K562 (cell line): ENCODE results near the gene SYT13. TPM values are rescaled to one million over a fixed set of nuclear protein-coding genes. Genes with fewer than 3 reads are reported as not detected.

Experiments used
- ATAC-seq: fragments of 200-7000 bp; cut with Tn5 transposase; 3 replicates; pipeline ENCODE4 v1.9.1; 2020; ENCODE audit warnings: moderate library complexity
- BruUV-seq: library from RNA; stranded (reverse); fragments of 400-500 nt; replicated peaks from 2 replicates; lab custom pipeline; 2021; lab: Mats Ljungman, UMichigan
- CTCF ChIA-PET: fragments of 300-600 bp; formaldehyde crosslinking; extraction: SDS; loops from one replicate; lab custom pipeline; 2021; ENCODE audit warnings: low intra/inter-chr PET ratio; lab: Yijun Ruan, JAX
- POLR2A ChIA-PET: fragments of 300-600, 350-650 bp; sonication (Branson Sonifier 250); formaldehyde crosslinking; extraction: SDS; loops from one replicate; lab custom pipeline; 2021; ENCODE audit warnings: antibody characterized with exemption, inconsistent platforms; lab: Yijun Ruan, JAX
- DNase-seq, 4 experiments: peaks; one replicate each; pipeline versions ENCODE4 v3.0.0 to v3.0.0-alpha.2; 2011 to 2018; ENCODE audit warnings: low spot score in 3 of 4, mixed read lengths in 3 of 4; ENCODE audit errors: extremely low read depth in 1 of 4
- FAIRE-seq: peaks from 2 replicates; lab custom pipeline; 2011; peaks lifted over from hg19 to GRCh38; lab: Jason Lieb, UNC
- H2AFZ ChIP-seq: 2 replicates; pipeline ENCODE4 v1.6.0; 2011; ENCODE audit warnings: low read depth, low read length, control low read depth, inconsistent platforms
- H3K27ac ChIP-seq: fragments of 200-600 bp; 3 replicates; pipeline ENCODE4 v1.8.0; 2011; ENCODE audit warnings: low read depth, mild to moderate bottlenecking, control low read depth, inconsistent platforms, low read length, moderate library complexity, mixed read lengths; ENCODE audit errors: extremely low read depth
- H3K27me3 ChIP-seq, 2 experiments: fragments of 300-600 bp in 1 of 2; 2 replicates in 1 of 2; 3 replicates in 1 of 2; pipeline versions ENCODE4 v1.6.0 to v1.8.0; 2011; ENCODE audit warnings: inconsistent platforms in 2 of 2, low read length in 2 of 2, mild to moderate bottlenecking in 1 of 2, mixed read lengths in 1 of 2, moderate library complexity in 1 of 2; ENCODE audit not compliant: control insufficient read depth in 2 of 2, insufficient read depth in 2 of 2
- H3K36me3 ChIP-seq: fragments of 300-600 bp; 3 replicates; pipeline ENCODE4 v1.8.0; 2011; ENCODE audit warnings: mild to moderate bottlenecking, low read length, inconsistent platforms; ENCODE audit not compliant: control insufficient read depth, insufficient read depth
- H3K4me1 ChIP-seq, 2 experiments: fragments of 200-600 bp in 1 of 2; replicated peaks in 1 of 2; 2 replicates in 1 of 2; 3 replicates in 1 of 2; pipeline versions ENCODE4 v1.5.1 to v1.8.0; 2011; ENCODE audit warnings: inconsistent platforms in 2 of 2, low read length in 2 of 2, mild to moderate bottlenecking in 1 of 2, mixed read lengths in 1 of 2, moderate library complexity in 1 of 2; ENCODE audit not compliant: control insufficient read depth in 2 of 2, insufficient read depth in 2 of 2
- H3K4me2 ChIP-seq: 2 replicates; pipeline ENCODE4 v1.6.1; 2011; ENCODE audit warnings: low read length, control low read depth, inconsistent platforms, mixed read lengths; ENCODE audit not compliant: insufficient read depth
- H3K4me3 ChIP-seq: fragments of 200-600 bp; sonication (generic), shearing (Covaris generic); 2 replicates; pipeline ENCODE4 v1.5.1; 2016; ENCODE audit warnings: control low read depth, inconsistent platforms
- H3K79me2 ChIP-seq: fragments of 200-600 bp; 3 replicates; pipeline ENCODE4 v1.8.0; 2011; ENCODE audit warnings: low read length, inconsistent platforms; ENCODE audit not compliant: control insufficient read depth, insufficient read depth
- H3K9ac ChIP-seq, 2 experiments: 2 replicates each; pipeline versions ENCODE4 v1.6.0 to v1.6.1; 2011; ENCODE audit warnings: low read depth in 2 of 2, low read length in 2 of 2, control low read depth in 1 of 2, inconsistent platforms in 1 of 2, mild to moderate bottlenecking in 1 of 2, mixed read lengths in 1 of 2; ENCODE audit not compliant: insufficient read depth in 1 of 2
- H3K9me1 ChIP-seq: one replicate; pipeline ENCODE4 v1.6.0; 2011; ENCODE audit warnings: inconsistent platforms, mild to moderate bottlenecking, low read length, moderate library complexity; ENCODE audit not compliant: control insufficient read depth, insufficient read depth
- H3K9me3 ChIP-seq: replicated peaks from 2 replicates; pipeline ENCODE4 v1.5.1; 2011; ENCODE audit warnings: low read depth, low read length, inconsistent platforms; ENCODE audit not compliant: control insufficient read depth, insufficient read depth
- H4K20me1 ChIP-seq: replicated peaks from 2 replicates; pipeline ENCODE4 v1.6.1; 2011; ENCODE audit warnings: low read length, inconsistent platforms, mixed read lengths; ENCODE audit not compliant: control insufficient read depth, insufficient read depth
- ARNT ChIP-seq, 2 experiments: fragments of 450-650 bp; IDR thresholded peaks; 2 replicates each; pipeline ENCODE4 v1.6.1; 2016; ENCODE audit warnings: mild to moderate bottlenecking in 1 of 2
- BRF1 ChIP-seq: IDR thresholded peaks from 3 replicates; pipeline ENCODE4 v1.6.1; 2011; ENCODE audit warnings: borderline replicate concordance, mild to moderate bottlenecking; ENCODE audit not compliant: insufficient read length; ENCODE audit errors: extremely low read depth
- FOXM1 ChIP-seq, 2 experiments: fragments of 450-650 bp in 1 of 2; sonication (generic) in 1 of 2; formaldehyde crosslinking in 1 of 2; IDR thresholded peaks; 2 replicates each; pipeline versions ENCODE4 v1.6.1 to v1.9.0; 2017 to 2022; ENCODE audit warnings: low read depth in 2 of 2, mild to moderate bottlenecking in 2 of 2, missing genetic modification reagents in 1 of 2, moderate library complexity in 1 of 2
- HDAC3 ChIP-seq: fragments of 450-650 bp; IDR thresholded peaks from 2 replicates; pipeline ENCODE4 v1.6.1; 2018; ENCODE audit warnings: borderline replicate concordance, mild to moderate bottlenecking, moderate library complexity; ENCODE audit not compliant: partially characterized antibody
- NFE2 ChIP-seq: IDR thresholded peaks from 2 replicates; pipeline ENCODE4 v1.6.1; 2014; ENCODE audit warnings: antibody characterized with exemption, low read depth
- POLR2B ChIP-seq: fragments of 450-650 bp; IDR thresholded peaks from 2 replicates; pipeline ENCODE4 v1.6.1; 2018; ENCODE audit warnings: low read depth; ENCODE audit not compliant: partially characterized antibody
- SMC3 ChIP-seq: conservative IDR thresholded peaks from 2 replicates; pipeline ENCODE4 v1.6.1; 2011; ENCODE audit warnings: low read depth, low read length, improper control_type of control experiment; ENCODE audit not compliant: insufficient read depth
- ZNF197 ChIP-seq: fragments of 200-800 bp; sonication (Bioruptor generic); IDR thresholded peaks from 2 replicates; pipeline ENCODE4 v1.6.1; 2016; ENCODE audit warnings: low read depth, missing genetic modification characterization, missing compliant biosample characterization
- ZNF707 ChIP-seq: fragments of 250-450 bp; sonication (Bioruptor Pico); conservative IDR thresholded peaks from 2 replicates; pipeline ENCODE4 v1.8.0; 2022; ENCODE audit warnings: inconsistent platforms, mild to moderate bottlenecking, moderate library complexity
- WGBS: fragments of 100-300 bp; shearing (Covaris generic); methylation state at CpG from one replicate; pipeline ENCODE4 v1.1.6; 2016; ENCODE audit warnings: low coverage, mixed read lengths; ENCODE audit not compliant: insufficient coverage; ENCODE audit errors: missing lambda C conversion rate; 5-methylcytosine and 5-hydroxymethylcytosine counted together
- in situ Hi-C: fragments of 300-500 bp; cut with MboI; formaldehyde crosslinking; loops from 4 replicates; pipeline ENCODE4 v1.15.0; 2018; ENCODE audit warnings: inconsistent platforms, mixed read lengths
- intact Hi-C: fragments of 100-400 bp; cut with micrococcal nuclease; formaldehyde crosslinking; loops from 2 replicates; pipeline ENCODE4 v1.14.2; 2022
- polyA plus RNA-seq, 8 experiments: library from polyadenylated mRNA; depleted of rRNA in 4 of 8; stranded (reverse) in 5 of 8; unstranded in 3 of 8; fragments of >200 nt; fragmentation: Nextera tagmentation in 2 of 8; fragmentation: Illumina TruSeq in 1 of 8; extraction: Ambion mirVana in 2 of 8; extraction: Trizol in 1 of 8; gene quantifications; 2 replicates each; pipeline versions ENCODE4 v1.2.1 to v1.2.3, GENCODE V29; 2011 to 2014; ENCODE audit warnings: inconsistent platforms in 1 of 8, missing spikeins in 1 of 8
- total RNA-seq, 7 experiments: library from RNA; depleted of rRNA in 6 of 7; stranded (reverse); fragments of >200 nt in 6 of 7; fragmentation: Illumina TruSeq in 2 of 7; extraction: Trizol in 2 of 7; gene quantifications; 2 replicates each; pipeline versions ENCODE4 v1.2.1 to v1.2.3, GENCODE V29; 2011 to 2021; ENCODE audit warnings: low replicate concordance in 1 of 7

SYT13 gene
- total and polyA plus RNA-seq, 9 of the 15 experiments (the other 6 are each of a cell fraction or from before 2014, with no cell fraction given) = under 0.01 to 0.13 (median 0.08) TPM; not detected in 2

DNA sequence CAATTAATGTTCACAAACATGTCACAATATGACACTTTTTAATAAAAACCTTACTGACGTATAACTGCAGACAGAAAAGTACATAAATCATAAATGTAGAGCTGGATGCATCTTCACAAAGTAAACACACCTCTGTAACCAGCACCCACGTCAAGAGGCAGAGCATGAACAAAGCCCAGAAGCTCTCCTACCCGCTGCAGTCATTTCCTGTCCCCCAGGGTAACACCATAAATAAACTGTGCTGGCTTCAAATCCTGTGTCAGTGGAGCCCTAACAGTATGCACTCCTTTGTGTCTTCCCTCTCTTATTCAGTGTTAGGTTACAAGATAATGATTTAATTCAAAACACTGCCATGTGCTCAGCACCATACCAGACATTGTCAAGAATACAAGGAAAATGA lies 5.7 kb downstream of the SYT13 start (continued):
- TF ChIP-seq POLR2B (no peak), HDAC3 (no peak), BRF1 (no peak), FOXM1 (IDR thresholded peaks at IDR 0.05; ENCODE audit: low read depth) (no peak), FOXM1 (CRISPR knock-in tag; IDR thresholded peaks at IDR 0.05; ENCODE audit: low read depth) (no peak), ARNT (IDR thresholded peaks at IDR 0.05) (no peak), SMC3 (no peak), ZNF197 (CRISPR knock-in tag) (no peak)

DNA sequence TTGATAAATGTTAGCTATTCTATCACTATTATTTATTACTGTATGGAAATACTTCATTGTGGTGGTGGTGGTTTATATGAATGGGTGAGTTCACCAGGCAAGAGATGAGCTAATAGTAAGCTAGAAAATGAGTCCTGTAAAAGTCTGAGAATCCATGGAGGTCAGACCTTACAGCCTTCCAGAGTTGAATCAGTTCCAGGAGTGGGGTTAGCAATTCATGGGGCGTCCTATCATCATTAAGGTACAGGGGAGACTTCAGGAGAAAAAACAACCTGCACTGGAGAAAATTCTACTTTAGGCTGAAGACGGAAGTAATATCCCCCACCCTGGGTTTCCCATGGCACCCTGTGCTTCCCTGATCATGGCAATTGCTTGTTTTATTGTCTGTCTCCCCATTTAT lies 6.5 kb downstream of the SYT13 start:
- Histone ChIP-seq H3K4me2 (no peak overlapping the region), H4K20me1 (no peaks in the 10 kb centered on the region; the same call in 1 of the 2 replicates), H3K4me1 (no peaks in the 10 kb centered on the region), H3K79me2 (no peaks in the 10 kb centered on the region), H3K36me3 (no peaks in the 10 kb centered on the region), H3K4me3 (no peak overlapping the region), H3K27me3 (no peaks in the 10 kb centered on the region; a peak in 1 of 5 replicates), H2AFZ (no peak overlapping the region), H3K9ac (no peak overlapping the region), H3K9me1 (no peaks in the 10 kb centered on the region), H3K9me3 (no peaks in the 10 kb centered on the region), H3K27ac (no peak overlapping the region)
- FAIRE-seq = no peak
- WGBS = 0% methylated on average over 2 of the region's 2 CpGs
- ChIA-PET POLR2A (no interaction called here), CTCF (no interaction called here)
- peak; percentile 74 for TF ChIP-seq ZNF707 (CRISPR knock-in tag)
- no peak for TF ChIP-seq NFE2
- intact Hi-C loops = no loop called here
- BruUV-seq = no TSS peak
- no peak for ATAC-seq
- in situ Hi-C loops = loop anchor here (25.0 kb wide), 1 partner anchor 167 kb away; no protein-coding TSS in a partner anchor
- DNase-seq = no peak
